Muscle layer of colon (tissue), 2 donors: Measurements from ENCODE around the gene CLCN2.

ENCODE experiments used
- H3K27ac ChIP-seq: one replicate; pipeline ENCODE4 v1.7.0; 2013; ENCODE audit warnings: low read depth, mild to moderate bottlenecking, low read length, moderate library complexity
- H3K27me3 ChIP-seq, 2 donors: one replicate each; pipeline ENCODE4 v1.7.0; 2013; ENCODE audit warnings: low read length in 2 of 2, mild to moderate bottlenecking in 2 of 2; ENCODE audit not compliant: insufficient read depth in 2 of 2, control insufficient read depth in 1 of 2
- H3K36me3 ChIP-seq: one replicate; pipeline ENCODE4 v1.7.0; 2013; ENCODE audit warnings: mild to moderate bottlenecking, low read length; ENCODE audit not compliant: insufficient read depth
- H3K4me1 ChIP-seq: one replicate; pipeline ENCODE4 v1.7.0; 2013; ENCODE audit warnings: mild to moderate bottlenecking, low read length; ENCODE audit not compliant: insufficient read depth
- H3K4me3 ChIP-seq, 2 donors: one replicate each; pipeline ENCODE4 v1.7.0; 2013; ENCODE audit warnings: low read length in 2 of 2, low read depth in 1 of 2, mild to moderate bottlenecking in 1 of 2, moderate library complexity in 1 of 2
- H3K9ac ChIP-seq: one replicate; pipeline ENCODE4 v1.7.0; 2013; ENCODE audit warnings: low read length
- H3K9me3 ChIP-seq: one replicate; pipeline ENCODE4 v1.7.0; 2013; ENCODE audit warnings: mild to moderate bottlenecking, low read length
- donor health status: abdominal sarcoma.
- donor health status: Adenocarcinoma of cecum.

The CLCN2 gene

GRCh38 chr3:184361532-184361931 lies at the start of gene CLCN2, which contains the start of gene POLR2H:
CLCN2 (minus strand) TSS chr3:184361605; CDS start chr3:184361479, 126 bp downstream.
POLR2H (plus strand) TSS chr3:184361710; CDS start chr3:184363493, 1,783 bp downstream.
- Histone ChIP-seq H3K27me3 (no peaks in the 10 kb centered on the region), H3K9ac (peak within 1 kb of the TSS; percentile 68), H3K9me3 (no peaks in the 10 kb centered on the region), H3K4me3 (peak within 1 kb of the TSS; percentile 60 to 79), H3K36me3 (peaks cover 8% of the 10 kb centered on the region), H3K4me1 (peaks cover 23% of the 10 kb centered on the region), H3K27ac (peak within 1 kb of the TSS; percentile 99)

GRCh38 chr3:184409946-184410500 lies 48.6 kb upstream of the CLCN2 start:
- Histone ChIP-seq H3K9ac (no peak overlapping the region), H3K4me1 (no peaks in the 10 kb centered on the region), H3K4me3 (no peak overlapping the region), H3K9me3 (no peaks in the 10 kb centered on the region), H3K36me3 (no peaks in the 10 kb centered on the region), H3K27me3 (no peaks in the 10 kb centered on the region), H3K27ac (no peak overlapping the region)

- H3K27ac ChIP-seq, result no peak overlapping the region
- no peaks in the 10 kb centered on the region for H3K9me3 ChIP-seq
- H3K9ac ChIP-seq, result no peak overlapping the region
These were observed 48.0 kb upstream of the CLCN2 start for GRCh38 chr3:184409331-184409926.

GRCh38 chr3:184405075-184406030 lies 43.9 kb upstream of the CLCN2 start:
- Histone ChIP-seq H3K4me3 (no peak overlapping the region), H3K4me1 (no peaks in the 10 kb centered on the region), H3K9me3 (no peaks in the 10 kb centered on the region), H3K27ac (no peak overlapping the region), H3K36me3 (no peaks in the 10 kb centered on the region), H3K9ac (no peak overlapping the region), H3K27me3 (peaks cover 0 to 9% of the 10 kb centered on the region in 2 donors)

More at GRCh38 chr3:184409331-184409926, 48.0 kb upstream of the CLCN2 start:
- Histone ChIP-seq H3K4me3 (no peak overlapping the region), H3K36me3 (no peaks in the 10 kb centered on the region), H3K27me3 (no peaks in the 10 kb centered on the region), H3K4me1 (no peaks in the 10 kb centered on the region)

- Histone ChIP-seq H3K9ac (no peak overlapping the region), H3K36me3 (no peaks in the 10 kb centered on the region), H3K27ac (no peak overlapping the region), H3K27me3 (peaks cover 0 to 9% of the 10 kb centered on the region in 2 donors), H3K9me3 (no peaks in the 10 kb centered on the region), H3K4me1 (no peaks in the 10 kb centered on the region), H3K4me3 (no peak overlapping the region)
These were observed 38.0 kb upstream of the CLCN2 start for GRCh38 chr3:184399410-184399809.

DNA sequence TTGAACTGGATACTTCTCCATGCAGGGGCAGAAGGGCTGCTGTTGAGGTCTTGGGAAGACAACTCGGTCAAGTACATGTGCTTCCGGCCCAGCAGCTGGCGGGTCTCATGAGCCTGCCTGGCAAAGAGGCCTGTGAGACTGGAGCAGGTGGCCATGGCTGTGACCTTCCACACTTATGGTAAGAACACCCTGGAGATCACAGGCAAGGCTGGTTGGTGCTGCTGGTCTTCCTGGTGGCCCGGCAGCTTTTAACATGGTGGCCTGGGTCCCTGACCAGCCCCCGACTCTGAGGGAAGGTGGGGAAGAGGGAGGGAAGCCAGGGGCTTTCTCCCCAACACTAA lies 33.9 kb upstream of the CLCN2 start:
- Histone ChIP-seq H3K27me3 (no peaks in the 10 kb centered on the region), H3K27ac (no peak overlapping the region), H3K4me1 (no peaks in the 10 kb centered on the region), H3K9ac (no peak overlapping the region), H3K36me3 (no peaks in the 10 kb centered on the region), H3K9me3 (no peaks in the 10 kb centered on the region), H3K4me3 (no peak overlapping the region)

DNA sequence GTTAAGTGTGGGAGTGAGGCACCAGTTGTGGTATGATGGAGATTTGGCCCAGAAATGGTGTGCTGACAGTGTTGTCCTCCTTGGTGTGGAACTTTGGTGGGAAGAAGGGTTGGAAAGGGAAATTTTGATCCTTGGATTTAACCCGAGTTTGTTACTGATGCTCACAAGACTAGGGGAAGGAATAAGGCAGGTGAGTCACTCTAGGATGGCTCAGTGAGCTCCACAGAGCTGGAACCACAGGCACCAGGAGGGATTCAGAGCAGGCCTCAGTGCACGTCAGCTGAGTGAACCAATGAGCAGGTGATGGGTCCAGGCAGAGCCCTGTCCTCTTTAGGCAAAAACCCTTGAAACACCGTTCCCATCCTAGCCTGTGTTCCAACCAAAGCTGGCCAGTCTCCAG lies 29.9 kb upstream of the CLCN2 start:
- Histone ChIP-seq H3K9ac (no peak overlapping the region), H3K27me3 (peaks cover 0 to under 1% of the 10 kb centered on the region in 2 donors), H3K4me1 (no peaks in the 10 kb centered on the region), H3K36me3 (no peaks in the 10 kb centered on the region), H3K4me3 (no peak overlapping the region), H3K27ac (no peak overlapping the region), H3K9me3 (no peaks in the 10 kb centered on the region)

GRCh38 chr3:184389935-184390528 lies 28.6 kb upstream of the CLCN2 start:
- H3K27me3 ChIP-seq, result peaks cover 0 to 5% of the 10 kb centered on the region in 2 donors
- no peaks in the 10 kb centered on the region for H3K36me3 ChIP-seq
- H3K9ac ChIP-seq, result no peak overlapping the region
- H3K27ac ChIP-seq, result no peak overlapping the region
- H3K4me1 ChIP-seq, result no peaks in the 10 kb centered on the region
- no peaks in the 10 kb centered on the region for H3K9me3 ChIP-seq
- H3K4me3 ChIP-seq, result no peak overlapping the region

DNA sequence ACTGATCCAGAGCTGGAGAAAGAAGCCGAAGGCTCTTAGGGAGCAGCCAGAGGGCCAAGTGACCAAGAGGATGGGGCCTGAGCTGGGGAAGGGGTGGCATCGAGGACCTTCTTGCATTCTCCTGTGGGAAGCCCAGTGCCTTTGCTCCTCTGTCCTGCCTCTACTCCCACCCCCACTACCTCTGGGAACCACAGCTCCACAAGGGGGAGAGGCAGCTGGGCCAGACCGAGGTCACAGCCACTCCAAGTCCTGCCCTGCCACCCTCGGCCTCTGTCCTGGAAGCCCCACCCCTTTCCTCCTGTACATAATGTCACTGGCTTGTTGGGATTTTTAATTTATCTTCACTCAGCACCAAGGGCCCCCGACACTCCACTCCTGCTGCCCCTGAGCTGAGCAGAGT lies 28.0 kb upstream of the CLCN2 start:
- Histone ChIP-seq H3K9me3 (no peaks in the 10 kb centered on the region), H3K4me1 (no peaks in the 10 kb centered on the region), H3K9ac (no peak overlapping the region), H3K4me3 (no peak overlapping the region), H3K27ac (no peak overlapping the region), H3K27me3 (peaks cover 0 to 5% of the 10 kb centered on the region in 2 donors), H3K36me3 (no peaks in the 10 kb centered on the region)

DNA sequence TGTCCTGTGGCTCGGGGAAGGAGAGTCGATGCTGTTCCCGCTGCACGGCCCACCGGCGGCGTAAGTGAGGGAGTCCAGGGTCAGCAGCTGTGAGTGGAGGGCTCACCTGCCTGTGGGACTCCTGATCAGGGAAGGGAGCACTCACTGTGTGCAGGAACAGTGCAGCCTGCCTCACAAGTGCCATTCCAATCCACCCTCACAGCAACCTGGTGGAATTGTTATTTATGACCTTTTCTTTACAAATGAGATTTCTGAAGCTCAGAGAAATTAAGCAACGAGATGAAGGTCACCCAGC lies 27.5 kb upstream of the CLCN2 start:
- Histone ChIP-seq H3K9me3 (no peaks in the 10 kb centered on the region), H3K27ac (no peak overlapping the region), H3K36me3 (no peaks in the 10 kb centered on the region), H3K4me1 (no peaks in the 10 kb centered on the region), H3K9ac (no peak overlapping the region), H3K4me3 (no peak overlapping the region), H3K27me3 (peaks cover 0 to 5% of the 10 kb centered on the region in 2 donors)

DNA sequence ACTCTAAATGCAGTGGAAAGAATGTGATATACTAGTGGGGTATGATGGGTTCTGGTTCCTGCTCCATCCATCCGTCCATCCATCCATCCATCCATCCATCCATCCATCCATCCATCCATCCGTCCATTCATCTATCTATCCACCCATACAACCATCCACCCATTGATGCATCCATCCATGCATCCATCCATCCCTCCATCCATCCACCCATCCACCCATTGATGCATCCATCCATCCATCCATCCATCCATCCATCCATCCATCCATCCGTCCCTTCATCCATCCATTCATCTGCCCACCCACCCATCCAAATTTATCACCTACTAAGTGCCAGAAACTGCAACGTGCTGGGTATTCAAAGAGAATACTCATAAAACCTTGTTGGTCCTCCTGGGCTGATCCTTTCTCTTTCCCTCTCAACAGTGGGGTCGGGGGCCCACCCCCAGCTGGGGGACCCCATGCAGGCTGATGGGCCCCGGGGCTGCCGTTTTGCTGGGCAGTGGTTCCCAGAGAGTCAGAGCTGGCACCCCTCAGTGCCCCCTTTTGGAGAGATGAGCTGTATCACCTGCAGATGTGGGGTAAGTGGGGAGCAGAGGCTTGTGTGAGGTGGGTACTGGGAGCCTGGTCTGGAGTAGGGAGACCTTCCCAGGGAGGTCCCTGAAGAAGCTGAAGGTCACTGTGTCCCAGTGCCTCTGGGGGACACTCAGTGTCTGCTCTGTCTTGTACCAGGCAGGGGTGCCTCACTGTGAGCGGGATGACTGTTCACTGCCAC lies 26.9 kb upstream of the CLCN2 start:
- no peak overlapping the region for H3K27ac ChIP-seq
- H3K4me1 ChIP-seq, result no peaks in the 10 kb centered on the region
- no peaks in the 10 kb centered on the region for H3K36me3 ChIP-seq
- H3K27me3 ChIP-seq, result peaks cover 0 to 5% of the 10 kb centered on the region in 2 donors
- H3K9me3 ChIP-seq, result no peaks in the 10 kb centered on the region
- no peak overlapping the region for H3K9ac ChIP-seq
- no peak overlapping the region for H3K4me3 ChIP-seq
